ENCODE measurements around the gene SERPINE1.

DNA sequence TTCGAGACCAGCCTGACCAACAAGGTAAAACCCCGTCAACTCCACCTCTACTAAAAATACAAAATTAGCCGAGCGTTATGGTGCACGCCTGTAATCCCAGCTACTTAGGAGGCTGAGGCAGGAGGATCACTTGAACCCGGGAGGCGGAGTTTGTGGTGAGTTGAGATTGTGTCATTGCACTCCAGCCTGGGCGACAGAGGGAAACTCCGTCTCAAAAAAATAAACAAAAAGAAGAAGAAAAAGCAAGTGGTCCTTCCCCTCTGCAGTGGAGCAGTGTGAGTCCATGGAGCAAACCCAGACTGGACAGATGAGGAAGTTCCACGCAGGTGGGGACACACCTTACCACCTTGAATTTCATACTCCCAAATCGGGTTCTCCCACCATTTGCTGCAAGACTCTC lies 13.1 kb upstream of the SERPINE1 start:
- TF ChIP-seq CEBPB (IDR thresholded peaks at IDR 0.05; ENCODE audit: low read depth, low read length), result no peak
- TF ChIP-seq, protein P1, sequence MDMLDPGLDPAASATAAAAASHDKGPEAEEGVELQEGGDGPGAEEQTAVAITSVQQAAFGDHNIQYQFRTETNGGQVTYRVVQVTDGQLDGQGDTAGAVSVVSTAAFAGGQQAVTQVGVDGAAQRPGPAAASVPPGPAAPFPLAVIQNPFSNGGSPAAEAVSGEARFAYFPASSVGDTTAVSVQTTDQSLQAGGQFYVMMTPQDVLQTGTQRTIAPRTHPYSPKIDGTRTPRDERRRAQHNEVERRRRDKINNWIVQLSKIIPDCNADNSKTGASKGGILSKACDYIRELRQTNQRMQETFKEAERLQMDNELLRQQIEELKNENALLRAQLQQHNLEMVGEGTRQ (IDR thresholded peaks at IDR 0.05; ENCODE audit: low read depth, low read length), result no peak
- TF ChIP-seq, protein P2, sequence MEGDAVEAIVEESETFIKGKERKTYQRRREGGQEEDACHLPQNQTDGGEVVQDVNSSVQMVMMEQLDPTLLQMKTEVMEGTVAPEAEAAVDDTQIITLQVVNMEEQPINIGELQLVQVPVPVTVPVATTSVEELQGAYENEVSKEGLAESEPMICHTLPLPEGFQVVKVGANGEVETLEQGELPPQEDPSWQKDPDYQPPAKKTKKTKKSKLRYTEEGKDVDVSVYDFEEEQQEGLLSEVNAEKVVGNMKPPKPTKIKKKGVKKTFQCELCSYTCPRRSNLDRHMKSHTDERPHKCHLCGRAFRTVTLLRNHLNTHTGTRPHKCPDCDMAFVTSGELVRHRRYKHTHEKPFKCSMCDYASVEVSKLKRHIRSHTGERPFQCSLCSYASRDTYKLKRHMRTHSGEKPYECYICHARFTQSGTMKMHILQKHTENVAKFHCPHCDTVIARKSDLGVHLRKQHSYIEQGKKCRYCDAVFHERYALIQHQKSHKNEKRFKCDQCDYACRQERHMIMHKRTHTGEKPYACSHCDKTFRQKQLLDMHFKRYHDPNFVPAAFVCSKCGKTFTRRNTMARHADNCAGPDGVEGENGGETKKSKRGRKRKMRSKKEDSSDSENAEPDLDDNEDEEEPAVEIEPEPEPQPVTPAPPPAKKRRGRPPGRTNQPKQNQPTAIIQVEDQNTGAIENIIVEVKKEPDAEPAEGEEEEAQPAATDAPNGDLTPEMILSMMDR (conservative IDR thresholded peaks at IDR 0.05; ENCODE audit: low read depth, low read length), result no peak
- no peak for TF ChIP-seq CHD1 (IDR thresholded peaks at IDR 0.05; ENCODE audit: low read depth, low read length)

All from IMR-90 (cell line).